Right lobe of liver (tissue), 6 donors: Measurements from ENCODE around the gene COL4A3. TPM values are rescaled to one million over a fixed set of nuclear protein-coding genes. Genes with fewer than 3 reads are reported as not detected.
"Not testable (repeated sequence)": the region's sequence is repeated elsewhere in the genome, so short reads cannot be mapped to it uniquely, and the experiment has no call there.

ENCODE experiments used
- ATAC-seq, 4 donors: fragments of 200-7000 bp; cut with Tn5 transposase; one replicate each; pipeline ENCODE4 v1.9.1; 2020; ENCODE audit warnings: mild to moderate bottlenecking in 4 of 4, moderate library complexity in 4 of 4
- DNase-seq, 3 donors: peaks; one replicate each; pipeline ENCODE4 v3.0.0-alpha.2; 2020
- H3K27ac ChIP-seq, 3 donors: fragments of 200-600 bp; one replicate each; pipeline ENCODE4 v1.8.0; 2022
- H3K27me3 ChIP-seq, 2 donors: fragments of 200-600 bp; one replicate each; pipeline ENCODE4 v1.8.0; 2022
- H3K36me3 ChIP-seq, 4 donors: fragments of 200-600 bp; sonication (generic) in 1 of 4; one replicate each; pipeline versions ENCODE4 v1.5.1 to v1.8.0; 2017 to 2022; ENCODE audit warnings: control low read depth in 1 of 4
- H3K4me1 ChIP-seq, 4 donors: fragments of 200-600 bp; sonication (generic) in 1 of 4; one replicate each; pipeline versions ENCODE4 v1.5.1 to v1.8.0; 2017 to 2022; ENCODE audit warnings: control low read depth in 1 of 4
- H3K4me3 ChIP-seq, 3 donors: fragments of 200-600 bp; one replicate each; pipeline ENCODE4 v1.8.0; 2022
- H3K9me3 ChIP-seq, 4 donors: fragments of 200-600 bp; sonication (generic) in 1 of 4; one replicate each; pipeline versions ENCODE4 v1.5.1 to v1.8.0; 2017 to 2022; ENCODE audit warnings: control low read depth in 1 of 4
- CTCF ChIP-seq, 4 donors: fragments of 200-600 bp in 3 of 4; fragments of 450-650 bp in 1 of 4; IDR thresholded peaks; one replicate each; pipeline versions ENCODE4 v1.5.1 to v1.8.0; 2016 to 2022; ENCODE audit warnings: antibody characterized with exemption in 4 of 4, mild to moderate bottlenecking in 2 of 4
- POLR2A ChIP-seq: fragments of 450-650 bp; IDR thresholded peaks from one replicate; pipeline ENCODE4 v1.6.1; 2017; ENCODE audit warnings: antibody characterized with exemption, mild to moderate bottlenecking
- WGBS: methylation state at CpG from one replicate; pipeline ENCODE4 v1.1.6; 2018; ENCODE audit warnings: low coverage, low lambda C conversion rate; ENCODE audit not compliant: insufficient coverage; ENCODE audit errors: missing lambda C conversion rate; 5-methylcytosine and 5-hydroxymethylcytosine counted together
- intact Hi-C, 2 donors: fragments of 100-400 bp; cut with DNase I; formaldehyde crosslinking; loops; one replicate each; pipeline versions ENCODE4 v1.11.2 to v1.14.1; 2022
- total RNA-seq, 6 experiments: library from RNA; depleted of rRNA in 2 of 6; stranded (reverse); fragments of >200 nt in 2 of 6; fragmentation: NEBNext Ultra II Directional in 3 of 6; extraction: Animal tissue kit (Norgen Biotek cat#: 25700) in 3 of 6; gene quantifications; one replicate each; pipeline versions ENCODE4 v1.1.0 to v1.2.4, GENCODE V29; 2016 to 2023
- donor health status: DM: no; HTN: yes; CAD: no.
- donor health status: DM: no; HTN: no; CAD: no.
- donor health status: DM: no; HTN: no; CAD: no.
- donor health status: DM: no; HTN: yes; CAD: no.
- donor health status: DM: no; HTN: yes; CAD: no.

Gene COL4A3
- total RNA-seq, 6 experiments from 2014 or later, result 0.12 to 1.6 (median 0.73) TPM

- H3K9me3 ChIP-seq, result no peaks in the 10 kb centered on the region
- H3K36me3 ChIP-seq, result no peaks in the 10 kb centered on the region
- intact Hi-C loops, result no loop called here
- H3K27ac ChIP-seq, result peak overlapping the region in 1 of 3 donors; percentile 31
- no peaks in the 10 kb centered on the region for H3K27me3 ChIP-seq
- TF ChIP-seq CTCF (IDR thresholded peaks at IDR 0.05), result no peak
- TF ChIP-seq POLR2A, result no peak
- peak overlapping the region; percentile 49 to 58 (median 56) for H3K4me3 ChIP-seq
- WGBS, result 6% methylated on average over 12 of the region's 38 CpGs
- ATAC-seq, result peak; percentile 63 to 76 (median 65)
- H3K4me1 ChIP-seq, result no peaks in the 10 kb centered on the region
- peak; percentile 56 to 72 (median 57) for DNase-seq
These were observed 403 bp downstream of the COL4A3 start for GRCh38 chr2:227164763-227165291.

- H3K27me3 ChIP-seq, intact Hi-C loops, H3K36me3 ChIP-seq, H3K4me1 ChIP-seq, H3K27ac ChIP-seq, H3K9me3 ChIP-seq, DNase-seq, ATAC-seq, H3K4me3 ChIP-seq: not testable (repeated sequence)
- 90% methylated on average over 9 of the region's 11 CpGs for WGBS
These were observed 7.4 kb downstream of the COL4A3 start for GRCh38 chr2:227171779-227172178.

- Histone ChIP-seq H3K4me3 (no peak overlapping the region), H3K27me3 (no peaks in the 10 kb centered on the region), H3K27ac (no peak overlapping the region), H3K36me3 (no peaks in the 10 kb centered on the region), H3K4me1 (peaks cover 0 to 5% (median 1%) of the 10 kb centered on the region in 4 donors), H3K9me3 (no peaks in the 10 kb centered on the region)
- ATAC-seq, result no peak
- DNase-seq, result no peak
- intact Hi-C loops, result no loop called here
- TF ChIP-seq CTCF (IDR thresholded peaks at IDR 0.05) (no peak), POLR2A (no peak)
- WGBS, result 94% methylated on average over 12 of the region's 12 CpGs
These were observed 13.3 kb downstream of the COL4A3 start for GRCh38 chr2:227177592-227178336.

DNA sequence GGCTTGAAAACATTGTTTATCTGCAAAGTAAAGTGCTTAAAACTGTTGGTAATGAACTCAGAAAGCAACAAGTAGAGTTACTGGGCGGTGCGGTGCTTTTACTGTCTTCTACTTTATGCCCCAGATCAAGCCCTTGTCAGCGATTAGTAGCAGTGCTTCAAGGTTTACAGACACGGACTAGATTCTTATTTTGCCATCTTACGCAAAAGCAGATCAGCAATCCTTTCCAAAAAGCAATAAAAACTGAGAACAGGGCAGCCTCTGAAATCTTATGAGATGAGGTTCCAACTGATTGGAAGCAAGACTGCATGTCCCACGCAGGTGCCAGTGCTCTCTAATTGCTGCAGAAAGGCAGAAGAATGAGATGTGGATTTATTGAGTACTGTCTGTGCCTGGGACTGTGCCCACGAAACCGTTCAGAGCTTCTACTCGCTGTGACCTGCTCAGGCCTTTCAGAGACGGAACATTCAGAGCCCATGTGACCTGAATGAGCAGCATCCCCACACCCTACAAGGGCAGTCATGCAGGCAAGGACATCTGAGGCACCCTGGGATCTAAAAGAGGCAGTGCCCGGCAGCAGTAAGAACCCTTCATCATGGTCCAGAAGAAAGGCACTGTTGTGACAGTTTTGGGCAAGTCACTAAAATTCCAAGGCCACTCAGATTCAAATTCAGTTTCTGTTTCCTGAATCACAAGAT is 15.7 kb downstream of the COL4A3 start:
- WGBS, result 60% methylated on average over 8 of the region's 11 CpGs
- H3K27ac ChIP-seq, result no peak overlapping the region
- intact Hi-C loops, result no loop called here
- H3K27me3 ChIP-seq, result no peaks in the 10 kb centered on the region
- no peaks in the 10 kb centered on the region for H3K36me3 ChIP-seq
- no peak for TF ChIP-seq CTCF (IDR thresholded peaks at IDR 0.05)
- no peak for TF ChIP-seq POLR2A
- no peaks in the 10 kb centered on the region for H3K9me3 ChIP-seq
- H3K4me3 ChIP-seq, result no peak overlapping the region
- peaks cover 0 to 12% (median 3%) of the 10 kb centered on the region in 4 donors for H3K4me1 ChIP-seq
- ATAC-seq (no peak), DNase-seq (no peak)

- intact Hi-C loops, result no loop called here
- no peak overlapping the region for H3K4me3 ChIP-seq
- peak in 1 of 4 donors; percentile 38 for ATAC-seq
- H3K27ac ChIP-seq, result no peak overlapping the region
- 39% methylated on average over 3 of the region's 3 CpGs for WGBS
- no peak for DNase-seq
- no peak for TF ChIP-seq CTCF (IDR thresholded peaks at IDR 0.05)
- no peak for TF ChIP-seq POLR2A
- H3K9me3 ChIP-seq, result no peaks in the 10 kb centered on the region
- no peaks in the 10 kb centered on the region for H3K36me3 ChIP-seq
- no peaks in the 10 kb centered on the region for H3K27me3 ChIP-seq
- H3K4me1 ChIP-seq, result peaks cover 0 to 12% (median 3%) of the 10 kb centered on the region in 4 donors
These were observed 16.3 kb downstream of the COL4A3 start for GRCh38 chr2:227180770-227181169.
